Transverse colon (tissue), 4 donors: ENCODE results near the gene ATP8A1. TPM values are rescaled to one million over a fixed set of nuclear protein-coding genes. Genes with fewer than 3 reads are reported as not detected.
"Not testable (repeated sequence)": the region's sequence is repeated elsewhere in the genome, so short reads cannot be mapped to it uniquely, and the experiment has no call there.

Experiments
- DNase-seq: peaks from one replicate; pipeline ENCODE4 v3.0.0-alpha.2; 2019
- H3K27ac ChIP-seq, 4 donors: fragments of 200-600 bp; sonication (generic); 2 replicates each; pipeline ENCODE4 v1.5.1; 2016 to 2018; ENCODE audit warnings: inconsistent platforms in 4 of 4
- H3K27me3 ChIP-seq: fragments of 200-600 bp; sonication (generic); 2 replicates; pipeline ENCODE4 v1.5.1; 2017; ENCODE audit warnings: inconsistent platforms
- H3K36me3 ChIP-seq, 4 donors: fragments of 200-600 bp; sonication (generic); 2 replicates each; pipeline ENCODE4 v1.5.1; 2017 to 2019; ENCODE audit warnings: inconsistent platforms in 4 of 4
- H3K4me1 ChIP-seq, 4 donors: fragments of 200-600 bp; sonication (generic); 2 replicates each; pipeline ENCODE4 v1.5.1; 2017 to 2020; ENCODE audit warnings: inconsistent platforms in 4 of 4
- H3K4me3 ChIP-seq, 4 donors: fragments of 200-600 bp; sonication (generic); 1 replicate in 1 of 4; 2 replicates in 3 of 4; pipeline versions ENCODE4 v1.5.1 to v1.6.1; 2017 to 2019; ENCODE audit warnings: inconsistent platforms in 4 of 4
- H3K9me3 ChIP-seq, 2 donors: fragments of 200-600 bp; sonication (generic); 2 replicates each; pipeline ENCODE4 v1.5.1; 2017 to 2019; ENCODE audit warnings: inconsistent platforms in 2 of 2
- EP300 ChIP-seq: sonication (generic); formaldehyde crosslinking; IDR thresholded peaks from one replicate; pipeline ENCODE4 v1.6.1; 2017; ENCODE audit warnings: antibody characterized with exemption, low read depth
- POLR2A ChIP-seq: fragments of 450-650 bp; IDR thresholded peaks from one replicate; pipeline ENCODE4 v1.6.1; 2016; ENCODE audit warnings: antibody characterized with exemption, mild to moderate bottlenecking, moderate library complexity
- POLR2AphosphoS5 ChIP-seq, 3 donors: sonication (generic); formaldehyde crosslinking; IDR thresholded peaks; one replicate each; pipeline ENCODE4 v1.6.1; 2016; ENCODE audit warnings: antibody characterized with exemption in 3 of 3
- WGBS, 2 donors: methylation state at CpG; one replicate each; pipeline ENCODE4 v1.1.5; 2018; ENCODE audit warnings: low coverage in 1 of 2; 5-methylcytosine and 5-hydroxymethylcytosine counted together
- in situ Hi-C, 4 donors: fragments of 200-750 bp; cut with MboI; loops; one replicate each; pipeline versions ENCODE4 v1.15.0 to v1.15.1; 2017; ENCODE audit warnings: low sequenced_read_pairs in 3 of 4, low pct_ligation_motif_present in 1 of 4, low pct_unique_long_range_greater_than_20kb in 1 of 4
- intact Hi-C: fragments of 100-400 bp; cut with DNase I; formaldehyde crosslinking; loops from one replicate; pipeline ENCODE4 v1.15.1; 2023; ENCODE audit warnings: low total_unique reads
- total RNA-seq, 4 donors: library from RNA; depleted of rRNA; stranded (reverse); fragments of >200 nt; gene quantifications; one replicate each; pipeline ENCODE4 v1.1.0, GENCODE V29; 2016
- TF ChIP-seq, protein P1 (sequence below), 5 experiments: fragments of 200-600 bp in 3 of 5; fragments of 450-650 bp in 2 of 5; sonication (generic) in 3 of 5; IDR thresholded peaks; 1 replicate in 2 of 5; 2 replicates in 3 of 5; pipeline ENCODE4 v1.5.1; 2016 to 2017; ENCODE audit warnings: antibody characterized with exemption in 5 of 5, inconsistent platforms in 3 of 5, mild to moderate bottlenecking in 2 of 5, moderate library complexity in 1 of 5

ATP8A1 gene
- total RNA-seq, 4 donors from 2014 or later, result 72.2 to 255 (median 166) TPM

DNA sequence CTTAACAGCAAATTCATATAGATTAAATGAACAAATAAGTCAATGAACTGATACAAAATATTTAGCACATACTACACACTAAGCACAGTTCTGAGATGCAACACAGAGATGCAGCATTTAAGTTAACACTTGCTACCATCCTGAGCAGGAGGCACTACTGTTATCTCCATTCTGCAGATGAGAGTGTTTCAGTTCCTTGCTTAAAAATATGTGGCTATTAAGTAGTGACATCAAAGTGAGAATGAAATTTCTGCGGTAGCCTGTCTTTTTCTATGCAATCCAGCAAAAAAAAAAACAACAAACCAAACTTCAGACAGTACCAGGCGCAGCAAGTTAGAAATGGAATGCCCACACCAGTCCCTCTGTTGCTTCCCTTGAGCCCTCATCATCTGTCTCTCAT, 168.8 kb downstream of the ATP8A1 start:
- no peak overlapping the region for H3K4me3 ChIP-seq
- TF ChIP-seq, protein P1, sequence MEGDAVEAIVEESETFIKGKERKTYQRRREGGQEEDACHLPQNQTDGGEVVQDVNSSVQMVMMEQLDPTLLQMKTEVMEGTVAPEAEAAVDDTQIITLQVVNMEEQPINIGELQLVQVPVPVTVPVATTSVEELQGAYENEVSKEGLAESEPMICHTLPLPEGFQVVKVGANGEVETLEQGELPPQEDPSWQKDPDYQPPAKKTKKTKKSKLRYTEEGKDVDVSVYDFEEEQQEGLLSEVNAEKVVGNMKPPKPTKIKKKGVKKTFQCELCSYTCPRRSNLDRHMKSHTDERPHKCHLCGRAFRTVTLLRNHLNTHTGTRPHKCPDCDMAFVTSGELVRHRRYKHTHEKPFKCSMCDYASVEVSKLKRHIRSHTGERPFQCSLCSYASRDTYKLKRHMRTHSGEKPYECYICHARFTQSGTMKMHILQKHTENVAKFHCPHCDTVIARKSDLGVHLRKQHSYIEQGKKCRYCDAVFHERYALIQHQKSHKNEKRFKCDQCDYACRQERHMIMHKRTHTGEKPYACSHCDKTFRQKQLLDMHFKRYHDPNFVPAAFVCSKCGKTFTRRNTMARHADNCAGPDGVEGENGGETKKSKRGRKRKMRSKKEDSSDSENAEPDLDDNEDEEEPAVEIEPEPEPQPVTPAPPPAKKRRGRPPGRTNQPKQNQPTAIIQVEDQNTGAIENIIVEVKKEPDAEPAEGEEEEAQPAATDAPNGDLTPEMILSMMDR (IDR thresholded peaks at IDR 0.05), result no peak
- TF ChIP-seq POLR2AphosphoS5 (IDR thresholded peaks at IDR 0.05), result no peak
- no peak for TF ChIP-seq POLR2A
- TF ChIP-seq EP300, result no peak
- in situ Hi-C loops (no loop called here), intact Hi-C loops (no loop called here)
- H3K27me3 ChIP-seq, result no peaks in the 10 kb centered on the region
- no peaks in the 10 kb centered on the region for H3K36me3 ChIP-seq
- H3K27ac ChIP-seq, result no peak overlapping the region
- 81 to 87% methylated on average over 2 of the region's 2 CpGs for WGBS, 2 donors
- DNase-seq, result no peak
- H3K4me1 ChIP-seq, result peaks cover 0 to 5% (median 0%) of the 10 kb centered on the region in 4 donors
- H3K9me3 ChIP-seq, result no peaks in the 10 kb centered on the region

DNA sequence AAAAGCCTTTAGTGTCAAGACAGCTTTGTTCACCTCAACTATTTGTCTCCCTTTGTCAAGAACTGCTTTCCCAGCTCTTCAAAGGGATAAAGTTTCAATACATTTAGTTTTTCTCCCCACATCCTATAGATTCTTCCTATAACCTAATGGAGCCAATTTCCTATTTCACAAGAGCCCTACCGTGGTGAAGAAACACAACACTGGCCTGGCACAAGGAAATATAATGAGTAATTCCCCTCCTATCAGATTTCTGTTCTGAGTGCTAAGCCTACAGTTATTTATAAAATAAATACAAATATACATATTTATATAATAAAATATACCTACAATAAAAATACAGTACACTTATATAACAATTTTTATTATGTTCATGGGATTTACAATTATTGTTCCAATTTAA, 169.7 kb downstream of the ATP8A1 start:
- DNase-seq, result no peak
- WGBS, 2 donors, result 56 to 57% methylated on average over 1 of the region's 1 CpG
- in situ Hi-C loops (no loop called here), intact Hi-C loops (no loop called here)
- Histone ChIP-seq H3K27me3 (no peaks in the 10 kb centered on the region), H3K36me3 (no peaks in the 10 kb centered on the region), H3K4me1 (peaks cover 0 to 5% (median 0%) of the 10 kb centered on the region in 4 donors), H3K4me3 (no peak overlapping the region), H3K27ac (no peak overlapping the region), H3K9me3 (no peaks in the 10 kb centered on the region)
- TF ChIP-seq EP300, result no peak
- TF ChIP-seq POLR2AphosphoS5 (IDR thresholded peaks at IDR 0.05), result no peak
- TF ChIP-seq, protein P1 (IDR thresholded peaks at IDR 0.05), result no peak
- TF ChIP-seq POLR2A, result no peak

DNA sequence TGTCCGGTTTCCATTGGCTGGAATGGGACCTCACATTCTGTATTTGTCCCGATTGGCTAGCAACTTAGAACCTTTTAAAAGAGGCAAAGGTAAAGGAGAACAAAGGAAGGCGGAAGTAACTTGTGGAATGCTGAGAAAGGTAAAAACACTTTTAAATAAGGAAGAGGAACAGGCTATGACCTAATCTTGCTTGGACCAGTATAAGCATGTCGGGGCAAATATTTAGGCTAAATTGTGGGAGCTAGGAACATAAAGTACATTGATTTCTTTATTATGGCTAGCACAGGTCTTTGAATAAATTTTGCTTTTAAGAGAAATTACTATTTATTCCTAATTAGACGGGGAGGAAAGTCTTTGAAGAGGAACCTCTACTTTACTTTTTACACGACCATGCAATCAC, 170.7 kb downstream of the ATP8A1 start:
- intact Hi-C loops, H3K27ac ChIP-seq, H3K36me3 ChIP-seq: not testable (repeated sequence)

DNA sequence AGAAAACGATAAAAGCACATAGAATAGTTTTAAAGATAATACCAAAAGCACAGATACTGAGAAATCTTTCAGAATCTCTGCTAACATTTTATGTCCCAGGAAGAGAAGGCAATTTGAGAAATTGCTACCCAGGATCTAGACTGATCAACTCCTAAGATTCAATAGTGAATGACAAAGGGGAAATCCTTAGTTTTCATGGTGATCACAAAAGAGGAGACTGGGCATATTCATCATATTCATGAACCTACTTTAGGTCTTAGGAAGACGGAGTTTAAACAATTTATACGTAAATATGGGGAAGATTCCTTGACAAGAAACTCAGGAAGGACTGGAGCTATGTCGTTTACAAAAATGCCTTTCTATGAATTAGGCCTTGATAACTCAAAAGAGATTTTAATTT, 172.3 kb downstream of the ATP8A1 start:
- intact Hi-C loops, result no loop called here
- Histone ChIP-seq H3K36me3 (no peaks in the 10 kb centered on the region), H3K27ac (no peak overlapping the region), H3K9me3 (no peaks in the 10 kb centered on the region), H3K27me3 (no peaks in the 10 kb centered on the region), H3K4me1 (no peaks in the 10 kb centered on the region), H3K4me3 (no peak overlapping the region)
- 79 to 92% methylated on average over 2 to 4 of the region's 4 CpGs for WGBS, 2 donors
- in situ Hi-C loops, result no loop called here
- no peak for TF ChIP-seq EP300
- no peak for TF ChIP-seq POLR2A
- no peak for TF ChIP-seq POLR2AphosphoS5 (IDR thresholded peaks at IDR 0.05)
- TF ChIP-seq, protein P1 (IDR thresholded peaks at IDR 0.05), result no peak
- no peak for DNase-seq

More for the DNA sequence above, 170.7 kb downstream of the ATP8A1 start:
- H3K27me3 ChIP-seq, in situ Hi-C loops, H3K9me3 ChIP-seq, DNase-seq, H3K4me1 ChIP-seq, H3K4me3 ChIP-seq: not testable (repeated sequence)
- 92 to 94% methylated on average over 5 to 6 of the region's 6 CpGs for WGBS, 2 donors
